HG02642 (cell line): Measurements from ENCODE around the gene PPP2R5C.

Experiments
- ATAC-seq: cut with Tn5 transposase; IDR thresholded peaks from one replicate; pipeline ENCODE4 v1.9.1; 2021; ENCODE audit warnings: mild to moderate bottlenecking; ENCODE audit not compliant: unreplicated experiment, poor library complexity

The PPP2R5C gene

GRCh38 chr14:101903111-101903561, 141.6 kb downstream of the PPP2R5C start:
- ATAC-seq: no peak

GRCh38 chr14:101905614-101906013, 144.1 kb downstream of the PPP2R5C start:
- ATAC-seq: no peak

GRCh38 chr14:101906645-101907044, 145.1 kb downstream of the PPP2R5C start:
- no peak for ATAC-seq

- no peak for ATAC-seq
Observed at GRCh38 chr14:101907619-101908018, 146.1 kb downstream of the PPP2R5C start.

- no peak for ATAC-seq
Observed at GRCh38 chr14:101908795-101909194, 147.3 kb downstream of the PPP2R5C start.

GRCh38 chr14:101909371-101910096, 148.0 kb downstream of the PPP2R5C start:
- no peak for ATAC-seq

GRCh38 chr14:101912841-101913240, 151.3 kb downstream of the PPP2R5C start:
- no peak for ATAC-seq

- no peak for ATAC-seq
Observed at GRCh38 chr14:101914083-101914482, 152.6 kb downstream of the PPP2R5C start.

- ATAC-seq: no peak
Observed at GRCh38 chr14:101915871-101916815, 154.6 kb downstream of the PPP2R5C start.

- no peak for ATAC-seq
Observed at GRCh38 chr14:101916816-101917412, 155.4 kb downstream of the PPP2R5C start.

GRCh38 chr14:101917413-101918017, 156.0 kb downstream of the PPP2R5C start:
- no peak for ATAC-seq

- ATAC-seq: no peak
Observed at GRCh38 chr14:101918065-101918989, 156.8 kb downstream of the PPP2R5C start.

- no peak for ATAC-seq
Observed at GRCh38 chr14:101920271-101920670, 158.8 kb downstream of the PPP2R5C start.

GRCh38 chr14:101922866-101923265, 161.4 kb downstream of the PPP2R5C start:
- no peak for ATAC-seq

GRCh38 chr14:101925152-101925551, 163.6 kb downstream of the PPP2R5C start:
- ATAC-seq: no peak

GRCh38 chr14:101926085-101926484, 164.6 kb downstream of the PPP2R5C start:
- ATAC-seq: no peak

GRCh38 chr14:101926620-101927019, 165.1 kb downstream of the PPP2R5C start:
- no peak for ATAC-seq

- ATAC-seq: no peak
Observed at GRCh38 chr14:101927859-101928258, 166.3 kb downstream of the PPP2R5C start.

- no peak for ATAC-seq
Observed at GRCh38 chr14:101928415-101928841, 166.9 kb downstream of the PPP2R5C start.
